A549 treated with DMSO at 1 μM for 4 hours (cell line): ENCODE data around the gene HNRNPR. TPM values are rescaled to one million over a fixed set of nuclear protein-coding genes. Genes with fewer than 3 reads are reported as not detected.

Source experiments
- total RNA-seq: library from RNA; stranded (reverse); fragments of 200-300 nt; extraction: Qiagen RNA extraction; gene quantifications from 5 replicates; pipeline ENCODE4 v1.2.3, GENCODE V29; 2022; ENCODE audit warnings: low read depth

Gene HNRNPR
- 155 to 185 TPM (median 178 TPM) in 5 replicates for total RNA-seq

DNA sequence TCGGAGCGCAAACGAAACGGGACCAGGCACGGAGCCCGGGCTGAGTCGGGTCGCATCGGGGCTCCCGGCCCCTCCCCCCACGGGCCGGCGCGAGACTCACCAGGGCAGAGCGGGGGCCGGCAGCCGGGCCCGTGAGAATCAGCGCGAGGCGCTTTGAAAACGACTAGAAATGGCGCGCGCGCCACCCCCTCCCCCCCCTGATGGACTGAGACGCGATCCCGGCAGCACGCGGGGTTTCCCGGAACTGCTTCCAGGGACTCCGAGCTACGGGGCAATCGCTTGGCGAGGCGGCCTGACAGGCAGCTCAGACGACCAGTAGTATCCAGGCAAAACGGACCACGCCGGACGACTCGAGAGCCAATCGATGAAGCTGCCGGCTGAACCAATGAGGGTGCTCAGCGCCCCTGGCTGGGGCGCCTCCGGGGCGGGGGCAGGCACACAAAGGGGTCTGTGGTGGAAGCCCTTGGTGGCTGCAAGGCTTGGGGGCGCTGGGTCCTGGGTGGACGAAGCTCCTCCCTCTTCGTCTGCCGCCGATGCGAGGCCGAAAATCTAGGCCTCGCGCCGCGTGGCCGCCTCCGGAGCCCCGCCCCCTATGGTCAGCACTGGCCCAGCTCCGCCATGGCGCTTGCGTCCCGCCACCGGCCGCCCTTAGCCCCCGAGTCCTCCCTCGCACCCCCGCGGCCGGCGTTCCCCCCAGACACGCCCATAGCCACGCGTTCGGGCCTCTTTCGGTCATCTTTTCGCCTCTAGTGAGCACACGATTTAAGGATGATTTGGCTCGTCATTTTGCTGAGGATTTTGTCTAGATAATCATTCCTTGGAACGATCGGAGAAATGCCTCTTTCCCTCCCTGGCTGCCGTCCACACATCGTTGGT, at the start of gene HNRNPR:
TSS of gene HNRNPR (minus strand) at position 174 of the 876 bp plus-strand sequence. CDS start 3,276 bp downstream, outside the sequence.

DNA sequence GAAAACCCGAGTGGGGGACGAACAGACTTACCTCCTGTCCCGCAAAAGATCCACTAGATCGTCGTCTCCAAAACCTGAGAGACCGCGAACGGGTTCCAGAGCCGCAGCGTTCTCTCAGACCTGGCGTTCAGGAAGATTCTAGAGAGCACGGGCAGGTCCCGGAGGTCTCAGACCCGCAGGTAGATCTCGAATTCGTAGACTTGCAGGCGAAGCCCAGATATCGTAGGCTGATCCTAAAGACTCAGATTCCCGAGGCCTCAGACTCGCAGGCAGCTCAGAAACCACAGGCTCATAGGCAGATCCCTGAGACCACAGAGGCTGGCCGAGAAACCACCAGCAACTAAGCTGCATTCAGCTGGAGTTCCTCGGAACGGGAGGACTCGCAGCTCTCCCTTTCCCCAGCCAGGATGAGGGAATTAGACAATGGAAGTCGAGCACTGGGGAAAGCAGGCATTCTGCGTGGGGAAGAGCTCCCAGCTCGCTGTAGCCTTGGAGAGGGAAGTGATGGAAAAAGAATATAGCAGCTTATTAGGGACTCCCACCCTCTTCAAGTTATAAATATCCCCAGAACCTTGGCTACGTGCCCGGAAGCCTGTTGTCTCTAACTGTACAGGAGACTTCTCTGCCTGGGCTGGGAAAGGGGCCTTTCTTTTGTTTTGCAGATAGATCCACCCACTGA, 25.4 kb upstream of the HNRNPR start, which contains the start of gene ZNF436:
TSS of gene ZNF436 (minus strand) at position 502 of the 679 bp plus-strand sequence. CDS start 1,831 bp downstream, outside the sequence.

Other genes with a start within 250 kb of the HNRNPR start
- gene LUZP1, start 175.4 kb downstream of the HNRNPR start, total RNA-seq, result 20.7 to 29.3 TPM (median 25.8 TPM) in 5 replicates
- gene HTR1D, start 126.8 kb downstream of the HNRNPR start, total RNA-seq, result 11.2 to 14.7 TPM (median 12.9 TPM) in 5 replicates
- gene ZNF436, start 25.6 kb upstream of the HNRNPR start, total RNA-seq, result 5.2 to 5.9 TPM (median 5.7 TPM) in 5 replicates
- 0.33 to 0.69 TPM (median 0.44 TPM) in 4 of 5 replicates, not detected in the other for gene TCEA3, start 80.5 kb upstream of the HNRNPR start, total RNA-seq
- 2.5 to 3.6 TPM (median 3.1 TPM) in 5 replicates for gene ASAP3, start 139.9 kb upstream of the HNRNPR start, total RNA-seq
- 2.5 to 3.4 TPM (median 3.2 TPM) in 5 replicates for gene E2F2, start 186.9 kb upstream of the HNRNPR start, total RNA-seq
- gene ID3, start 215.2 kb upstream of the HNRNPR start, total RNA-seq, result 221 to 391 TPM (median 325 TPM) in 5 replicates